H1 (cell line): ENCODE measurements around the gene MPPED2. TPM values are rescaled to one million over a fixed set of nuclear protein-coding genes. Genes with fewer than 3 reads are reported as not detected.
A peak's percentile ranks its signal among the peaks of the same experiment; 100 is the strongest.

Experiments
- CTCF ChIA-PET: fragments of 300-600 bp; sonication (Branson Sonifier 250); formaldehyde crosslinking; loops from one replicate; lab custom pipeline; 2021; ENCODE audit not compliant: partially characterized antibody; lab: Charles Lee
- POLR2A ChIA-PET: fragments of 300-600 bp; sonication (Branson Sonifier 250); formaldehyde crosslinking; loops from one replicate; lab custom pipeline; 2021; ENCODE audit warnings: inconsistent platforms; ENCODE audit not compliant: partially characterized antibody; lab: Charles Lee
- DNase-seq, 2 experiments: peaks; one replicate each; pipeline versions ENCODE4 v3.0.0 to v3.0.0-alpha.2; 2010 to 2022; ENCODE audit warnings: low spot score in 2 of 2, low read depth in 1 of 2, mixed read lengths in 1 of 2
- FAIRE-seq: peaks from 2 replicates; lab custom pipeline; 2011; peaks lifted over from hg19 to GRCh38; lab: Jason Lieb, UNC
- H2AFZ ChIP-seq: 2 replicates; pipeline ENCODE4 v1.8.1; 2012; ENCODE audit warnings: low read length, inconsistent platforms
- H2AK5ac ChIP-seq: 2 replicates; pipeline ENCODE4 v1.6.1; 2013; ENCODE audit warnings: low read depth, low read length
- H2BK120ac ChIP-seq: replicated peaks from 2 replicates; pipeline ENCODE3; 2013; ENCODE audit warnings: low read depth, low read length, inconsistent platforms
- H2BK12ac ChIP-seq: 2 replicates; pipeline ENCODE4 v1.6.1; 2013; ENCODE audit warnings: low read depth, low read length
- H2BK15ac ChIP-seq: 2 replicates; pipeline ENCODE4 v1.6.1; 2013; ENCODE audit warnings: low read length
- H2BK20ac ChIP-seq: 2 replicates; pipeline ENCODE4 v1.6.1; 2013; ENCODE audit warnings: low read length
- H2BK5ac ChIP-seq: 2 replicates; pipeline ENCODE4 v1.6.1; 2013; ENCODE audit warnings: low read depth, low read length
- H3K14ac ChIP-seq: 2 replicates; pipeline ENCODE4 v1.6.1; 2013; ENCODE audit warnings: inconsistent platforms; ENCODE audit not compliant: insufficient read length
- H3K18ac ChIP-seq: 2 replicates; pipeline ENCODE4 v1.6.1; 2013; ENCODE audit warnings: low read length; ENCODE audit errors: extremely low read depth
- H3K23ac ChIP-seq: 2 replicates; pipeline ENCODE4 v1.6.1; 2013; ENCODE audit warnings: inconsistent platforms; ENCODE audit not compliant: insufficient read length
- H3K23me2 ChIP-seq: 2 replicates; pipeline ENCODE4 v1.6.1; 2013; ENCODE audit warnings: low read depth, low read length
- H3K27ac ChIP-seq: 2 replicates; pipeline ENCODE4 v1.6.1; 2011; ENCODE audit warnings: low read depth, low read length, inconsistent platforms
- H3K27me3 ChIP-seq, 4 experiments: replicated peaks in 1 of 4; 1 replicate in 1 of 4; 2 replicates in 3 of 4; pipeline versions ENCODE4 v1.6.1 to v1.8.1; 2011 to 2013; ENCODE audit warnings: low read length in 3 of 4, mild to moderate bottlenecking in 3 of 4, inconsistent platforms in 2 of 4, mixed read lengths in 2 of 4, moderate library complexity in 1 of 4; ENCODE audit not compliant: control insufficient read depth in 3 of 4, insufficient read depth in 3 of 4; ENCODE audit errors: extremely low read depth in 1 of 4
- H3K36me3 ChIP-seq, 4 experiments: 2 replicates each; pipeline versions ENCODE4 v1.6.1 to v1.8.1; 2011 to 2013; ENCODE audit warnings: mild to moderate bottlenecking in 4 of 4, low read length in 3 of 4, moderate library complexity in 2 of 4, control low read depth in 1 of 4, inconsistent platforms in 1 of 4; ENCODE audit not compliant: insufficient read depth in 4 of 4, control insufficient read depth in 2 of 4
- H3K4ac ChIP-seq: replicated peaks from 2 replicates; pipeline ENCODE3; 2013; ENCODE audit warnings: low read length, low read depth, mixed read lengths, inconsistent platforms; ENCODE audit not compliant: insufficient read length
- H3K4me1 ChIP-seq, 4 experiments: replicated peaks in 1 of 4; 1 replicate in 1 of 4; 2 replicates in 3 of 4; pipeline versions ENCODE4 v1.6.1 to v1.8.1; 2011 to 2013; ENCODE audit warnings: low read length in 3 of 4, inconsistent platforms in 2 of 4, mixed read lengths in 1 of 4; ENCODE audit not compliant: insufficient read depth in 4 of 4, control insufficient read depth in 3 of 4
- H3K4me2 ChIP-seq, 2 experiments: 2 replicates each; pipeline versions ENCODE4 v1.6.1 to v1.8.1; 2011 to 2013; ENCODE audit warnings: low read depth in 2 of 2, low read length in 2 of 2, control low read depth in 1 of 2, inconsistent platforms in 1 of 2, mild to moderate bottlenecking in 1 of 2; ENCODE audit not compliant: insufficient read depth in 1 of 2
- H3K4me3 ChIP-seq, 4 experiments: fragments of 200-600, 300-600 bp in 1 of 4; sonication (generic), shearing (Covaris generic), sonication (Bioruptor Twin) in 1 of 4; 2 replicates each; pipeline versions ENCODE4 v1.5.1 to v1.8.1; 2011 to 2016; ENCODE audit warnings: low read length in 4 of 4, low read depth in 3 of 4, control low read depth in 2 of 4, inconsistent platforms in 2 of 4, mild to moderate bottlenecking in 2 of 4, mixed read lengths in 1 of 4, moderate library complexity in 1 of 4; ENCODE audit not compliant: insufficient read depth in 2 of 4; ENCODE audit errors: extremely low read depth in 1 of 4
- H3K56ac ChIP-seq: replicated peaks from 2 replicates; pipeline ENCODE3; 2013; ENCODE audit warnings: low read depth, mild to moderate bottlenecking, mixed read lengths, low read length, inconsistent platforms; ENCODE audit not compliant: insufficient read length
- H3K79me1 ChIP-seq: 2 replicates; pipeline ENCODE4 v1.6.1; 2013; ENCODE audit warnings: low read depth, low read length, control low read depth
- H3K79me2 ChIP-seq, 2 experiments: 2 replicates each; pipeline versions ENCODE4 v1.6.1 to v1.8.1; 2012 to 2013; ENCODE audit warnings: low read length in 2 of 2, mild to moderate bottlenecking in 2 of 2, inconsistent platforms in 1 of 2; ENCODE audit not compliant: insufficient read depth in 2 of 2, control insufficient read depth in 1 of 2
- H3K9ac ChIP-seq, 4 experiments: replicated peaks in 1 of 4; 1 replicate in 1 of 4; 2 replicates in 3 of 4; pipeline versions ENCODE4 v1.6.1 to v1.8.1; 2011 to 2013; ENCODE audit warnings: low read depth in 3 of 4, low read length in 3 of 4, control low read depth in 2 of 4, mild to moderate bottlenecking in 2 of 4, moderate library complexity in 2 of 4, inconsistent platforms in 1 of 4; ENCODE audit errors: extremely low read depth in 1 of 4
- H3K9me3 ChIP-seq, 2 experiments: 2 replicates each; pipeline versions ENCODE4 v1.6.1 to v1.8.1; 2012 to 2013; ENCODE audit warnings: mild to moderate bottlenecking in 2 of 2, moderate library complexity in 2 of 2, control low read depth in 1 of 2, inconsistent platforms in 1 of 2, low read depth in 1 of 2, low read length in 1 of 2, mixed read lengths in 1 of 2; ENCODE audit not compliant: insufficient read depth in 2 of 2
- H4K20me1 ChIP-seq, 2 experiments: replicated peaks in 1 of 2; 2 replicates each; pipeline versions ENCODE3 to v1.8.1; 2011 to 2013; ENCODE audit warnings: inconsistent platforms in 2 of 2, low read length in 2 of 2, mild to moderate bottlenecking in 1 of 2; ENCODE audit not compliant: insufficient read depth in 2 of 2, control insufficient read depth in 1 of 2
- H4K5ac ChIP-seq: 2 replicates; pipeline ENCODE4 v1.6.1; 2013; ENCODE audit warnings: low read length, low read depth, mixed read lengths, inconsistent platforms; ENCODE audit not compliant: insufficient read length
- H4K8ac ChIP-seq: 2 replicates; pipeline ENCODE4 v1.8.0; 2013; ENCODE audit warnings: mild to moderate bottlenecking, moderate library complexity, low read length, inconsistent platforms; ENCODE audit not compliant: insufficient read depth; ENCODE audit errors: extremely low read depth
- H4K91ac ChIP-seq: replicated peaks from 2 replicates; pipeline ENCODE3; 2013; ENCODE audit warnings: low read length, mixed read lengths, inconsistent platforms; ENCODE audit not compliant: insufficient read length
- ATF2 ChIP-seq: IDR thresholded peaks from 2 replicates; pipeline ENCODE4 v1.6.1; 2012; ENCODE audit warnings: low read length, inconsistent platforms
- CBX5 ChIP-seq: fragments of 300-800, 300-1000 bp; sonication (generic); IDR thresholded peaks from 2 replicates; pipeline ENCODE4 v1.7.1; 2016; ENCODE audit warnings: antibody characterized with exemption, low read length, low read depth
- CBX8 ChIP-seq: fragments of 300-800, 300-1000 bp; sonication (generic); IDR thresholded peaks from 2 replicates; pipeline ENCODE4 v1.7.1; 2016; ENCODE audit warnings: low read depth, low read length, borderline replicate concordance
- EZH2 ChIP-seq: fragments of 200-600 bp; sonication (generic); IDR thresholded peaks from 2 replicates; pipeline ENCODE4 v1.7.1; 2012; ENCODE audit warnings: low read depth, mild to moderate bottlenecking, moderate library complexity, low read length, inconsistent platforms; ENCODE audit not compliant: severe bottlenecking
- JUND ChIP-seq: IDR thresholded peaks from 2 replicates; pipeline ENCODE4 v1.6.1; 2011; ENCODE audit warnings: mild to moderate bottlenecking, improper control_type of control experiment, low read length
- KDM5A ChIP-seq: fragments of 200-600 bp; IDR thresholded peaks from 2 replicates; pipeline ENCODE4 v1.7.1; 2012; ENCODE audit warnings: mild to moderate bottlenecking, low read length, inconsistent platforms, mixed read lengths
- MAFK ChIP-seq: IDR thresholded peaks from 2 replicates; pipeline ENCODE4 v1.6.1; 2012; ENCODE audit warnings: low read depth, mild to moderate bottlenecking, improper control_type of control experiment, low read length
- MAX ChIP-seq: IDR thresholded peaks from 2 replicates; pipeline ENCODE4 v1.6.1; 2012; ENCODE audit warnings: inconsistent platforms
- POLR2A ChIP-seq, 2 experiments: IDR thresholded peaks; 1 replicate in 1 of 2; 2 replicates in 1 of 2; pipeline ENCODE4 v1.6.1; 2011; ENCODE audit warnings: low read depth in 2 of 2, low read length in 2 of 2, mild to moderate bottlenecking in 2 of 2; ENCODE audit errors: control extremely low read depth in 1 of 2
- POLR2AphosphoS5 ChIP-seq: IDR thresholded peaks from 2 replicates; pipeline ENCODE4 v1.6.1; 2011; ENCODE audit warnings: low read depth, low read length
- RFX5 ChIP-seq: IDR thresholded peaks from 2 replicates; pipeline ENCODE4 v1.6.1; 2011; ENCODE audit warnings: low read depth, low read length, improper control_type of control experiment, borderline replicate concordance
- TAF7 ChIP-seq: optimal IDR thresholded peaks from 2 replicates; pipeline ENCODE3; 2011; ENCODE audit warnings: low read depth, mild to moderate bottlenecking, inconsistent platforms, low read length, moderate library complexity, borderline replicate concordance
- TCF12 ChIP-seq: IDR thresholded peaks from 2 replicates; pipeline ENCODE4 v1.6.1; 2011; ENCODE audit warnings: low read depth, mild to moderate bottlenecking, low read length
- ZNF274 ChIP-seq: IDR thresholded peaks from 2 replicates; pipeline ENCODE4 v1.7.0; 2012; ENCODE audit warnings: low read length, borderline replicate concordance; ENCODE audit errors: extremely low read depth
- WGBS, 2 experiments: shearing (Covaris generic) in 1 of 2; methylation state at CpG; one replicate each; pipeline versions ENCODE4 v1.1.6 to v1.1.7; 2013 to 2015; ENCODE audit warnings: low lambda C conversion rate in 2 of 2, mixed read lengths in 2 of 2, inconsistent platforms in 1 of 2, low coverage in 1 of 2, missing lambda C conversion rate in 1 of 2; ENCODE audit not compliant: insufficient replicate concordance in 2 of 2, insufficient coverage in 1 of 2, insufficient read length in 1 of 2; ENCODE audit errors: extremely low coverage in 1 of 2, missing lambda C conversion rate in 1 of 2; 5-methylcytosine and 5-hydroxymethylcytosine counted together
- polyA plus RNA-seq, 7 experiments: library from polyadenylated mRNA; depleted of rRNA in 3 of 7; stranded (reverse) in 5 of 7; unstranded in 2 of 7; fragments of >200 nt in 5 of 7; fragments of 200-250 nt in 2 of 7; gene quantifications; 1 replicate in 5 of 7; 2 replicates in 1 of 7; 4 replicates in 1 of 7; pipeline versions ENCODE4 v1.2.1 to v1.2.3, GENCODE V29; 2011 to 2013; ENCODE audit warnings: missing spikeins in 2 of 7, mixed read lengths in 2 of 7
- total RNA-seq: library from RNA; stranded (reverse); fragmentation: NEBNext Ultra II Directional; extraction: Animal tissue kit (Norgen Biotek cat#: 25700); gene quantifications from 2 replicates; pipeline ENCODE4 v1.2.1, GENCODE V29; 2021

MPPED2 gene
- total and polyA plus RNA-seq, 2 of the 8 experiments (the other 6 are each of a cell fraction or from before 2014, with no cell fraction given), result 1.3 to 3.5 TPM

GRCh38 chr11:30508594-30508993 is 77.6 kb downstream of the MPPED2 start:
- Histone ChIP-seq H3K36me3 (no peaks in the 10 kb centered on the region), H3K4me3 (no peak overlapping the region), H2BK120ac (peak overlapping the region; percentile 55), H3K9ac (no peak overlapping the region), H4K5ac (no peak overlapping the region), H3K23me2 (no peaks in the 10 kb centered on the region), H4K20me1 (no peaks in the 10 kb centered on the region), H3K56ac (no peak overlapping the region), H3K4ac (no peak overlapping the region), H2AFZ (no peak overlapping the region), H3K4me1 (no peaks in the 10 kb centered on the region; a peak in 1 of 7 replicates), H3K4me2 (no peak overlapping the region), H2BK20ac (no peak overlapping the region), H4K91ac (no peak overlapping the region), H3K9me3 (no peaks in the 10 kb centered on the region), H3K79me2 (no peaks in the 10 kb centered on the region), H3K27ac (no peak overlapping the region), H2BK15ac (no peak overlapping the region), H4K8ac (no peak overlapping the region), H2BK5ac (no peak overlapping the region), H2BK12ac (no peak overlapping the region), H3K18ac (no peak overlapping the region), H3K23ac (no peak overlapping the region), H2AK5ac (no peak overlapping the region), H3K27me3 (no peaks in the 10 kb centered on the region), H3K14ac (no peak overlapping the region), H3K79me1 (no peaks in the 10 kb centered on the region)
- DNase-seq, result no peak
- ChIA-PET POLR2A (no interaction called here), CTCF (no interaction called here)
- WGBS, 2 experiments, result 88% methylated on average over 3 of the region's 3 CpGs; no CpG with 5 or more reads in 1 of the 2 experiments
- no peak for FAIRE-seq
- TF ChIP-seq JUND (no peak), RFX5 (no peak), ATF2 (no peak), TCF12 (no peak), CBX8 (no peak), EZH2 (no peak), MAFK (no peak), CBX5 (no peak), POLR2AphosphoS5 (no peak), TAF7 (no peak), KDM5A (no peak), MAX (no peak), POLR2A (IDR thresholded peaks at IDR 0.05; ENCODE audit: control extremely low read depth in 1 of 2, low read depth in 2 of 2, low read length in 2 of 2) (no peak), ZNF274 (no peak)
